Germinal center (tissue), 1 donor: ENCODE data around the gene PRDX5.
"Not testable (repeated sequence)": the region's sequence is repeated elsewhere in the genome, so short reads cannot be mapped to it uniquely, and the experiment has no call there.

ENCODE experiments used
- DNase-seq: peaks from one replicate; pipeline ENCODE4 v3.0.0; 2012; ENCODE audit warnings: mixed read lengths, low spot score

Gene PRDX5

DNA sequence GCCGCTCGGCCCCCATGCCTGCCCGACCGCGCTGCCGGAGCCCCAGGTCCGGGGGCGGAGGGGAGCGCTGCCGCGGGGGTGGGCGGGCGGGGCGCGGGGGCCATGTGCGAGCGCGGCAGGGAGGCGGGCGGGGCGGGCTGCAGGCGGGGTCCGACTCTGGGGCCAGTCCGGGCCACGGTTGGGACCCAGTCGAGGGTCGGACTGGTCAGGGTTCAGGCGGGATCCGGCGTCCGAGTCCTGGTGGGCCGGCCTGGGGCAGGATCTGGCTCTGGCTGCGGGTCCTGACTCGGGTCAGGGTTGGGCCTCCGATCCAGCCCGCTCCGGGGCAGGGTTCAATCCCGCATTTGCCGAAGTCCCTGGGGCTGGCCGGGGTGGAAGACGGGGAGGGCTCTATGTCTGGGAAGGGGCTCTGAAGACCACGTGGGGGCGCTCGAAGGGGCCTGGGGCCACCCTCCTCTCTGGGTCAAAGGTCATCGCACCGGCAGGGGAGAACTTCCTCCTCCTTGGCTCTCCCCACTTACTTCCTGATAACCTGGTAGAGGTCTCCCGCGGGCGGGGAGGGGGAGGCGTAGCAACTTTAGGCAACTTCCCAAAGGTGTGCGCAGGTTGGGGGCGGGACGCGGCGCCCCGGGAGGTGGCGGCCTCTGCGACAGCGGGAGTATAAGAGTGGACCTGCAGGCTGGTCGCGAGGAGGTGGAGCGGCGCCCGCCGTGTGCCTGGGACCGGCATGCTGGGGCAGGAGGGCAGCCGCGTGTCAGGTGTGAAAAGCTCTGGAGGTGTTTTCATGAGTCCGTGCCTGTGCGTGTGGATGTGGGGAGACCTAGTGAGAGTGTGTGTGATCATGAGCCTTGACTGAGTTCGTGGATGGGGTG, 12.0 kb upstream of the PRDX5 start:
- peak; percentile 32 for DNase-seq

DNA sequence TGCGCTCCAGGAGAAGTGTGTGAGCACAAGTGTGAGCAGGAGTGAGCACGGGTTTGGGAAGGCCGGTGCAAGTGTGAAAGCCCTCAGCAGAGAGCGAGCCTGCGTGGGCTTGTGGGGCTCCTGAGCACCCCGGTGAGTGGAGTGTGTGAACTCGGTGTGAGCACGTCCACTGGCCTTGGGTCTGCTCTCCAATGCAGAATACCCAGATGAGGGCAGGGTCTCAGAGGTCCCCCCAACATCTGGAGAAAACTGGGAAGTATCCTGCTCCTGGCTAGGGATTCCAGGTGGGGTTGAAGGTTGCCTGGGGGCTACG, 11.4 kb upstream of the PRDX5 start:
- no peak for DNase-seq

DNA sequence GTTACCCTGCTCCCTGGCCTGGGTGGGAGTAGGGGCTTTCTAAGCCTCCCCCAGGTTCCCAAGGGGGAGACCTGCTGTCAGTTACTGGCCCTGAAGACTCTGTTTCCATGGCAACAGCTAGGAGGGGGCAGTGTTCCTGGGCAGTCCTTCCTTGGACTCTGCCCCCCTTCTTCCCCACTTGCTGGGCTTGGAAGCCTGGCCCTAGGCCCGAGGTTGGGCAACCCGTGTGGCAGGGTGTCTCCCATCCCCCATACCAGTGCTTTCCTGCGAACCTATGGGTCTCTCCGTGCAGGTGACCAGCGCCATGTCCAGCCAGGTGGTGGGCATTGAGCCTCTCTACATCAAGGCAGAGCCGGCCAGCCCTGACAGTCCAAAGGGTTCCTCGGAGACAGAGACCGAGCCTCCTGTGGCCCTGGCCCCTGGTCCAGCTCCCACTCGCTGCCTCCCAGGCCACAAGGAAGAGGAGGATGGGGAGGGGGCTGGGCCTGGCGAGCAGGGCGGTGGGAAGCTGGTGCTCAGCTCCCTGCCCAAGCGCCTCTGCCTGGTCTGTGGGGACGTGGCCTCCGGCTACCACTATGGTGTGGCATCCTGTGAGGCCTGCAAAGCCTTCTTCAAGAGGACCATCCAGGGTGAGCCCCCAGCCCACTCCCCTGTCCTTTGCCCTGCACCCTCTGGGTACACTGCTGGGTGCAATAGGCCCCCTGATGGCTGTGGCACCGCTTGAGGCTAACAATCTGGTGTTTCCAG, 10.9 kb upstream of the PRDX5 start:
- no peak for DNase-seq

GRCh38 chr11:64307795-64308194, 10.1 kb upstream of the PRDX5 start:
- DNase-seq, result not testable (repeated sequence)

DNA sequence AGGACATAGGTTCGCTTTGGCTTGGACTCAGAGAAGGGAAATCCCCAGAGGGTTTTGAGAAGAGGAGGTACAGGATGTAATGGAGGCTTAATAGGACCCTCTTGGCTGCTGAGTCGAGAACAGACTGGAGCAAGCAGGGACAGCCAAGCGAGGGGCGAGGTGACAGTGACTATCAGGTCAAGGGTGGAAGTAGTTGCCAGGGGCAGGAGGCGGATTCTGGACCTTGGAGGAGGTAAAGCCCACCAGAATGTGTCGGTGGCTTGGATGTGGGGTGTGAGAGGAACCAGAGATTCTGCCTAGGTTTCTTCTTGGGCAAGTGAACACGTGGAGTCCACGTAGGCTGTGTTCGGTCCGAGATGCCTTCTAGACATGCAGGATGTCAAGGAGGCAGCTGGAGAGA, 5.0 kb upstream of the PRDX5 start:
- no peak for DNase-seq

- DNase-seq, result no peak
These were observed 4.3 kb upstream of the PRDX5 start for GRCh38 chr11:64313491-64314145.

- no peak for DNase-seq
These were observed 3.6 kb upstream of the PRDX5 start for GRCh38 chr11:64314146-64314804.

- no peak for DNase-seq
These were observed 2.9 kb upstream of the PRDX5 start for GRCh38 chr11:64314805-64315561.

DNA sequence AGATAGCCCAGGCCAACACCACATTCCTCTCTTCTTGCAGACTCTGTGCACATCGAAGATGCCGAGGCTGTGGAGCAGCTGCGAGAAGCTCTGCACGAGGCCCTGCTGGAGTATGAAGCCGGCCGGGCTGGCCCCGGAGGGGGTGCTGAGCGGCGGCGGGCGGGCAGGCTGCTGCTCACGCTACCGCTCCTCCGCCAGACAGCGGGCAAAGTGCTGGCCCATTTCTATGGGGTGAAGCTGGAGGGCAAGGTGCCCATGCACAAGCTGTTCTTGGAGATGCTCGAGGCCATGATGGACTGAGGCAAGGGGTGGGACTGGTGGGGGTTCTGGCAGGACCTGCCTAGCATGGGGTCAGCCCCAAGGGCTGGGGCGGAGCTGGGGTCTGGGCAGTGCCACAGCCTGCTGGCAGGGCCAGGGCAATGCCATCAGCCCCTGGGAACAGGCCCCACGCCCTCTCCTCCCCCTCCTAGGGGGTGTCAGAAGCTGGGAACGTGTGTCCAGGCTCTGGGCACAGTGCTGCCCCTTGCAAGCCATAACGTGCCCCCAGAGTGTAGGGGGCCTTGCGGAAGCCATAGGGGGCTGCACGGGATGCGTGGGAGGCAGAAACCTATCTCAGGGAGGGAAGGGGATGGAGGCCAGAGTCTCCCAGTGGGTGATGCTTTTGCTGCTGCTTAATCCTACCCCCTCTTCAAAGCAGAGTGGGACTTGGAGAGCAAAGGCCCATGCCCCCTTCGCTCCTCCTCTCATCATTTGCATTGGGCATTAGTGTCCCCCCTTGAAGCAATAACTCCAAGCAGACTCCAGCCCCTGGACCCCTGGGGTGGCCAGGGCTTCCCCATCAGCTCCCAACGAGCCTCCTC, 2.0 kb upstream of the PRDX5 start:
- DNase-seq, result not testable (repeated sequence)

DNA sequence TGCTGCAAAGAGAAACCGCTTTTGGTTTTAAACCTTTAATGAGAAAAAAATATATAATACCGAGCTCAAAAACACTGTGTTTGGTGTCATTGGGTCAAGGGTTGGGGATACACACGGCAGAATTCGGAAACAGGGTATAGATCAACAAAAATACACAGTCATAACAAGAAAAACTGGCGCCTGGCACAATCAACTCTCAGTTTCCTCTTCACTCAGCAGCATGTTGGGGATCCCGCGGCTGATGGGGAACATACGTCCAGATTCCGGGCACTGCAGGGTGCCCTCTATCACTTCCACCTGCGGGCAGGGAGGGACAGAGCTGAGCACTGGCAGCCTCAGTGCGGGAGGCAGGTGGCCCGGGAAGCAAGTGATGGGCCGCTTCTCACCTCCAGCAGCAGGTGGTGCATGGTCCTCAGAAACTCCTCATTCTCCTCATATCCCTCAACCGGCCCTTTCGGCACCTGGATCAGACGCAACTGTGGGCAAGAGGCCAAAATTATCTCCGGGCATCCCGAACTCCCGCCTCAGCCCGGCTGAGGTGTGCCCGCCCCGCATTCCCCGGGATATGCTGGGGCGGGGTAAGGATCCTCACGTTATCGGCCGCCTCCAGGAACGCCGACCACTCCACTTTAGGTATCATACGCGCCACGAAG, 1.1 kb upstream of the PRDX5 start:
- DNase-seq, result no peak

DNA sequence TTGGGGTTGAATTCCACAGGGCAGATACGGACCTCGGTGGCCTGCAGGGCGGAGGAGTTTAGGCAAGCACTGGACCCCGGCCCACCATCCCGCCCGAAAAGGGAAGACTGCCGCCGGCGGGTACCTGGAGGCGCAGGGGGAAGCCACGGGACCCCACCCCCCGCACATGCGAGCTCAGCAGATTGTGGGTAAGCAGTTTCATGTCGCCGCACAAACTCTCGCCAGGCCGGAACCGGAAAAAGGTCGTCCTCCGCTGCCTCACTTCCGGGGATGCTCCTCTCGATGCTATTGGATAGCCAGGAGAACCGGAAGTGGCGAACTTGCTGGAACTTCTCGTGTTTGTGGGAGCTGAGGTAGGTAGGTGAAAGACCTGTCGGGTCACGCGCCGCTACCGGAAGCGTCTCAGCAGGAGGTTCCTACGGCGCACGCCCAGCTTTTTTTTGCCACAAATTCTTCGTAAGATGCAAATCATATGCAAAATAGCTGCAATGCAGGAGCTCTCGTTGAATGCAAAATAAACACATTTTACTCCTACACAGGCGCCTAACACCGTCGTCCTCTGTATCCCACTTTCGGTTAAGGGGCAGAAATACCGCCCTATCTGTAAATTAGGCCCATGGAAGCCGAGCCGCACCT, 478 bp upstream of the PRDX5 start, which contains the start of gene TRMT112:
Gene TRMT112 (minus strand): TSS at position 235 of the 636 bp plus-strand sequence. CDS start 33 bp downstream, at position 202.
- DNase-seq, result peak; percentile 87

- DNase-seq, result no peak
These were observed 1.1 kb downstream of the PRDX5 start for GRCh38 chr11:64318766-64319761.

DNA sequence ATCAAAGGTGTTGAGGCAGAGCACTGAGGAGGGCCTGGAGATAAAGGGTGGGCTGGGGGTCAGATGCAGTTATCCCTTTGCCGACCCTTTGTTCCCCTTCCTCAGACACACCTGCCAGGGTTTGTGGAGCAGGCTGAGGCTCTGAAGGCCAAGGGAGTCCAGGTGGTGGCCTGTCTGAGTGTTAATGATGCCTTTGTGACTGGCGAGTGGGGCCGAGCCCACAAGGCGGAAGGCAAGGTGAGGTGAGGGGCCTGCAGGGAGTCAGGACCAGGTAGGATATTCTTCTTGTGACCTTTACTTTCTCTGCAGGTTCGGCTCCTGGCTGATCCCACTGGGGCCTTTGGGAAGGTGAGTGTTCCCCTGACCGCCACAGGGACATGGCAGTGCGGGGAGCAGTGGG, 2.6 kb downstream of the PRDX5 start:
- no peak for DNase-seq

- DNase-seq, result no peak
These were observed 3.1 kb downstream of the PRDX5 start for GRCh38 chr11:64321026-64321425.

GRCh38 chr11:64321533-64321932, 3.6 kb downstream of the PRDX5 start:
- DNase-seq, result no peak

- no peak for DNase-seq
These were observed 5.0 kb downstream of the PRDX5 start for GRCh38 chr11:64322925-64323260.

GRCh38 chr11:64323373-64323772, 5.5 kb downstream of the PRDX5 start:
- DNase-seq, result no peak

DNA sequence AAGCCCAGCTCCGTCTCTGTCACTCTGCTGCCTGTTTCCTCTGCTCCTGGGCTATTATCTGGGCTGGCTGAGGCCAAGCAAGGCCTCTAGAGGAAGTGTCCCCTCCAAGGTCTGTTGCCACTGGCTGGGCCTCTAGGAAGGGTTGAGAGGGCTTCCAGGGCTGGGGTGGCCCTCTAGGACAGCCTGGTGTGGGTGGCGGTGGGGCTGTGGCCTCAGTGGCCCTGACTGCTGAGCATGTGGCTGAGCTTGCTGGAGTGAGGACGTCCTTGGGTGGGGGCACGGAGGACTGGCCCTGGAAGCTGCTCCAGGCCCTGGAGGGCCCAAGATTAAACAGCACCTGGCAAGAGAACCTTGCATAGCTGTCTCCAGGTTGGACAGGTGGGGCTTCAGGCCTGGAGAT, 6.1 kb downstream of the PRDX5 start:
- DNase-seq, result not testable (repeated sequence)
